COR-L47 (cell line): ENCODE data around the gene TRAPPC3L.
"Not testable (repeated sequence)": the region's sequence is repeated elsewhere in the genome, so short reads cannot be mapped to it uniquely, and the experiment has no call there.

ENCODE experiments used
- DNase-seq: peaks from one replicate; lab custom pipeline; 2025; lab: John Stamatoyannopoulos, UW

TRAPPC3L gene

GRCh38 chr6:116512734-116513133, 32.8 kb downstream of the TRAPPC3L start:
- DNase-seq: no peak

GRCh38 chr6:116512111-116512559, 33.3 kb downstream of the TRAPPC3L start:
- DNase-seq: no peak

- DNase-seq: no peak
Observed at GRCh38 chr6:116511424-116512110, 33.9 kb downstream of the TRAPPC3L start, which contains the start of gene CALHM5. Gene CALHM5, plus strand, starts transcription at chr6:116511639. Its CDS starts 58 bp downstream, at chr6:116511697.

- DNase-seq: no peak
Observed at GRCh38 chr6:116508527-116508926, 37.0 kb downstream of the TRAPPC3L start.

GRCh38 chr6:116507324-116507723, 38.2 kb downstream of the TRAPPC3L start:
- DNase-seq: no peak

GRCh38 chr6:116500969-116501433, 44.5 kb downstream of the TRAPPC3L start:
- no peak for DNase-seq

GRCh38 chr6:116497113-116497676, 48.3 kb downstream of the TRAPPC3L start:
- no peak for DNase-seq

- not testable (repeated sequence) for DNase-seq
Observed at GRCh38 chr6:116495161-116495560, 50.3 kb downstream of the TRAPPC3L start.

- DNase-seq: no peak
Observed at GRCh38 chr6:116492331-116493067, 53.0 kb downstream of the TRAPPC3L start.

GRCh38 chr6:116491610-116492330, 53.7 kb downstream of the TRAPPC3L start:
- no peak for DNase-seq

- DNase-seq: no peak
Observed at GRCh38 chr6:116485559-116486184, 59.8 kb downstream of the TRAPPC3L start.

GRCh38 chr6:116483616-116484015, 61.9 kb downstream of the TRAPPC3L start:
- no peak for DNase-seq

- DNase-seq: no peak
Observed at GRCh38 chr6:116482780-116483179, 62.7 kb downstream of the TRAPPC3L start.

- no peak for DNase-seq
Observed at GRCh38 chr6:116476002-116476678, 69.3 kb downstream of the TRAPPC3L start.

GRCh38 chr6:116475141-116475540, 70.3 kb downstream of the TRAPPC3L start:
- DNase-seq: no peak

GRCh38 chr6:116472706-116473105, 72.8 kb downstream of the TRAPPC3L start:
- no peak for DNase-seq

- DNase-seq: no peak
Observed at GRCh38 chr6:116471531-116471930, 74.0 kb downstream of the TRAPPC3L start.

GRCh38 chr6:116468293-116468692, 77.2 kb downstream of the TRAPPC3L start:
- DNase-seq: no peak

GRCh38 chr6:116467514-116467913, 78.0 kb downstream of the TRAPPC3L start:
- no peak for DNase-seq

- no peak for DNase-seq
Observed at GRCh38 chr6:116467096-116467495, 78.4 kb downstream of the TRAPPC3L start.

GRCh38 chr6:116465246-116465645, 80.2 kb downstream of the TRAPPC3L start:
- no peak for DNase-seq
